DMS79 treated with DMSO at 0.1 percent for 48 hours (cell line): ENCODE results near the gene WDR5.
"Not testable (repeated sequence)": the region's sequence is repeated elsewhere in the genome, so short reads cannot be mapped to it uniquely, and the experiment has no call there.

Experiments used
- DNase-seq: peaks from one replicate; lab custom pipeline; 2025; lab: John Stamatoyannopoulos, UW

WDR5 gene

GRCh38 chr9:134135343-134136117, at the start of gene WDR5:
Gene WDR5 (plus strand): TSS chr9:134136082. CDS start chr9:134139878, 3,796 bp downstream.
- DNase-seq: peak; percentile 83

- peak; percentile 97 for DNase-seq
These were observed 47.7 kb upstream of the WDR5 start for GRCh38 chr9:134088063-134088725.

GRCh38 chr9:134089972-134090371, 45.9 kb upstream of the WDR5 start:
- DNase-seq: no peak

- DNase-seq: peak; percentile 59
These were observed 36.6 kb upstream of the WDR5 start for GRCh38 chr9:134099123-134099761.

DNA sequence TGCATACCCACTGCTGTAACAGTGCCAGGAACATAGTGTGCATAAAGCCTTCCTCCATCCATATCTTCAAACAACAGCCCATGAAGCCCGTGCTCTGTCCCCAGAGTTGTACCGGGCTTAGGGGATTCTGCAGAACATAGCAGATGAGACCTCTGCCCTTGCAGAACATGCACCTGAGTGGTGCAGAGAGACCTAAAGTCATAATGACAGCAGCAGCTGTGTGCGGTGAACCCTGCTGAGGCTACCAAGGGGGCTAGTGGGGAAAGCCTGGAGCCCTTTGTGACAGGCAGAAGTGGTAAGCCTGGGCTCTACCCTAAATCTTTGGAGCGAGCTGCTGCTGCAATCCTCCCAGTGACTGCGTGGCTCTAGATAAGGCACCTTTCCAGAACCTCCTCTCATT, 35.8 kb upstream of the WDR5 start:
- DNase-seq: no peak

DNA sequence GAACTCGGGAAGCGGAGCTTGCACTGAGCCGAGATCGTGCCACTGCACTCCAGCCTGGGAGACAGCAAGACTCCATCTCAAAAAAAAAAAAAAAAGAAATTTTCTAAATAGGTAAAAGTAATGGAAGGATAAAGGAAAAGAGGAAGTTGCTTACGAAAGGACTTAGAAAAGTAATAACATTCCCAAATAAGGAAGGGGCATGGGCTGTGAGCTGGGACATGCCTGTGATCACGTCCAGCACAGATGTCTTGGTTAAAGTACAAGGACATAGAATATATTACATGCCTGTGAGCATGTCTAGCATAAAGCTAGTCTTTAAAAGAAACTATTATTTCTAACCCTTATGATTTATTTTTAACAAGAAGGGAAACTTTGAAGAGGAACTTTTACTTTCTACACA, 34.7 kb upstream of the WDR5 start:
- not testable (repeated sequence) for DNase-seq

DNA sequence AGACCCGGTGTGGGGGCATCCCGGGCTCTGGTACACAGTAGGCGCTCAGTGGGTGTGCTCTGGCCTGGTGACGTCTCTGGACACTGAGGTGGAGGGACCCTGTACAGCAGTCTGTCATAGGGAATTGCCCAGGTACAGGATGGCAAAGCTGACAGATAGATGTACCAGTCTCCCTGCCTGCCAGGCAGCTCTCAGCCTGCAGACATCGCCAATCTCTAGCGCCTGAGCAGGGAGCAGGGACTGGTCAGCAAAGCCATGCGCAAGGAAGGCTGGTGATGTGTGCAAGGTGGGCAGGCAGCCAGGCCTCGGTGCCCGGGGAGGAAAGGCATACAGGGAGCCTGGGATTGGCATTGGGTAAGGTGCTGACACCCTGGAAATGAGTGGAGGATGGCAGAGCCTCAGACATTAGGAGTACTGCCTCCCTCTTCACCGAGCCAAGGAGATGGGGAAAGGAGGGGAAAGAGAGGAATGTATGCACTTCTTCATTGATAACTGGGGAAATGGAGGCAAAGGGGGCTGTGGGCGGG, 34.2 kb upstream of the WDR5 start:
- DNase-seq: no peak

DNA sequence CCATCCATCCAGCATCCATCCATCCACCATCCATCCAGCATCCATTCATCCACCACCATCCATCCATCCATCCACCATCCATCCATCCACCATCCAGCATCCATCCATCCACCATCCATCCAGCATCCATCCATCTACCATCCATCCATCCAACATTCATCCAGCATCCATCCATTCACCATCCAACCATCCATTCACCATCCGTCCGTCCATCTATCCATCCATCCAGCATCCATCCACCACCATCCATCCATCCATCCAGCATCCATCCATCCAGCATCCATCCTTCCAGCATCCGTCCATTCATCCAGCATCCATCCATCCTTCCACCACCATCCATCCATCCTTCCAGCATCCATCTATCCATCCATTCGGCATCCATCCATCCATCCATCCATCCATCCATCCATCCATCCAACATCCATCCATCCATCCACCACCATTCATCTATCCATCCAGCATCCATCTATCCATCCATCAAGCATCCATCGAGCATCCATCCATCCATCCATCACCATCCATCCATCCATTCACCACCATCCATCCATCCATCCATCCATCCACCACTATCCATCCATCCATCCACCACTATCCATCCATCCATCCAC, 32.4 kb upstream of the WDR5 start:
- DNase-seq: no peak

- no peak for DNase-seq
These were observed 24.8 kb upstream of the WDR5 start for GRCh38 chr9:134111064-134111463.

- DNase-seq: no peak
These were observed 23.3 kb upstream of the WDR5 start for GRCh38 chr9:134112561-134112960.

DNA sequence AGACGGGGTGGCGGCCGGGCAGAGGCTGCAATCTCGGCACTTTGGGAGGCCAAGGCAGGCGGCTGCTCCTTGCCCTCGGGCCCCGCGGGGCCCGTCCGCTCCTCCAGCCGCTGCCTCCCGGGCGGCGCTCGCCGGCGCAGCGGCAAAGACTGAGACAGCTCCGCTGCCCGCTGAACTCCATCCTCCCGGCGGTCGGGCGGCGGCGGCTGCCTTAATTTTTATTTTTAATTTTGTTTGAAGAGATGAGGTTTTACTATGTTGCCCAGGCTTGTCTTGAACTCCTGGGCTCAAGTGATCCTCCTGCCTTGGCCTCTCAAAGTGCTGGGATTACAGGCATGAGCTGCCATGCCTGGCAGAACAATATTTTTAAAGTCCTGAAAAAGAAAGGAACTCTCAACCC, 16.9 kb upstream of the WDR5 start:
- DNase-seq: not testable (repeated sequence)

GRCh38 chr9:134123764-134124128, 12.1 kb upstream of the WDR5 start:
- no peak for DNase-seq

DNA sequence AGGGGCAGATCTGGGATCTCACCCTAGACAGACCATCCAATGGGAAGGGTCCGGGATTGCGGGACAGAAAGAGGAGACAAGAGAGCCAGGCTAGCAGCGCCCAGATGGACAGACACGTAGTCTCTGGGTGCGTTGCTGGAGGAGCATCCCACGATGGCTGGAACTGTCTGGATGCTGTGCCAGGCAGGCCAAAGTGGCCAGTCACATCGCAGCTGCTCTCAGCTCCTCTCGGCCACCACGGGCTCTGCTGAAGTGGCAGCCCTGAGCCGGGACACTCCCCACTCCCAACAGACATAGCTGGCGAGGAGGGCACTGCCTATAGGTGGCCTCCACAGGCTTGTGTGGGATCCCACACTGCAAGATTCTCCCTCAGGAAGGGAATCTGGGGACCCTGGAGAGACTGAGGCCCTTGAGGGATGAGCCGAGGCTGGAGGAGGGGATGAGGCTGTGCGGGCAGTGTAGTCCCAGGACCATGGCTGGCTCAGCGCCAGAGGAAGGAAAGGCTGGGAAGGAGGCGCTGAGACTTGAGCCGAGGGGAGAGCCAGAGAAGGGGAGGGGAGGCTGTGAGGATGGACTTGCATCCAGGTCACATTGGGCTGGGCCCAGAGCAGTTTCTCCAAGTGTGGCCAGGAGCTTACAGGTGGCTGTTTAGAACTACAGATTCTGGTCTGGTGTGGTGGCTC, 10.3 kb upstream of the WDR5 start:
- DNase-seq: no peak

DNA sequence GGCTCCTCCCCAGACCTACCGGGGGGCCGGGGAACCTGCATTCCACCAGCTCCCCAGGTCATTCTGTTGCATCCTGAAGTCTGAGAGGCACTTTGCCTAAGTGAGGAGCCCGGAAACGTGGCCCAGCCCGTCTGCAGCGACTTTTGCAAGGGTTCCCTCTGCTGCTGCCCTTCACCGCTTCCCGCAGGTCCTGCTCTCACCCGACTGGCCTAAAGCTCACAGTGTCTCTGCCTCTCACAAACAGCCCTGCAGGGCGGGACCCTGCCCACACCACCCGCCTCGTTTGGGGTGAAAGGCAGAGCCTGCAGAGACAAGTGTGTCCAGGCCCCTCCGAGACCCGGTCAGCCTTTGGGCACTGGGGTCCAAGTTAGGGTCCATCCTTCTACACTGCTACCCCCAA, 9.5 kb upstream of the WDR5 start:
- DNase-seq: no peak

- DNase-seq: no peak
These were observed 8.8 kb upstream of the WDR5 start for GRCh38 chr9:134127065-134127580.

- DNase-seq: no peak
These were observed 8.3 kb upstream of the WDR5 start for GRCh38 chr9:134127616-134128015.

DNA sequence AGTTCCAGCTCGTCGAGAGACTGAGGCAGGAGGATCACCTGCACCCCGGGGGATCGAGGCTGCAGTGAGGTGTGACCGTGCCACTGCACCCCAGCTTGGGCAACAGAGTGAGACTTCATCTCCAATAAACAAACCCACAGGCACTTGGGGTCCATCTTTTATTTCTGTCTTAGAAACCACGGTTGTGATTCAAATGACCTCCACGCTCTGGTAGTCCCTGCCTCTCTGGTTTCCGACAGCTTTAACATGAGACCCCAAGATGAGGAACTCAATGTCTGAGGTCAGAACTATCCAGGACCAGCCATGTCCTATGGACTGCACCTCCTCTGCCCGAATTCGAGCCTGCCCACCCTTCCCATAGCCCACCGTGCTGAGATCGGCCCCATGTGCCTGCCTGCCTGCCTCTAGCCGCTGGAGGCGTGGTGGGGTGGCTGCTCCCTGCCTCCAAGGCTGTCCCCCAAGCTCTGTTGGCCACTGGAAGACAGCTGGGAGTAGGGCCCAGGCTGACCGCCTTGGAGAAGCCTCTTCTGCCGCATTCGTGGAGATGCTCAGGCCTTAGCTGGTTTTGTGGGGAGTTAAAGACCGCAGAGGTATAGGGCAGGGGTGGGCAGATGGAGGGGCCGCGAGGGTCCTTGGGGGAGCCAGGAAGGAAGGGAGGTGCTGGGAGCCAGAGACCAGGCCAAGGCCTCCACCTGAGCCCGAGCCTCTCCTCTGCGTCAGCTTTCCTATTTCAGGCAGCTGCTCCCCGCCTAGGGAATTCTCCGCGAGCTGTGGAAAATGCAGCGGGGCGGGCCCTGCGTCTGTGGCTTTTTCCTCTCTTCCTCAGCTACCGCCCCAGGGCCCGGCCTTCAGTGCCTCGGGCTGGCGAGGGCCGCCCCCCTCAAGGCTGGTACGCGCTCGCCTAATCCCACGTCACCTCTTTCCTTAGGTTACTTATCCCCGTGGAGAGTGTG, 6.9 kb upstream of the WDR5 start:
- DNase-seq: no peak

DNA sequence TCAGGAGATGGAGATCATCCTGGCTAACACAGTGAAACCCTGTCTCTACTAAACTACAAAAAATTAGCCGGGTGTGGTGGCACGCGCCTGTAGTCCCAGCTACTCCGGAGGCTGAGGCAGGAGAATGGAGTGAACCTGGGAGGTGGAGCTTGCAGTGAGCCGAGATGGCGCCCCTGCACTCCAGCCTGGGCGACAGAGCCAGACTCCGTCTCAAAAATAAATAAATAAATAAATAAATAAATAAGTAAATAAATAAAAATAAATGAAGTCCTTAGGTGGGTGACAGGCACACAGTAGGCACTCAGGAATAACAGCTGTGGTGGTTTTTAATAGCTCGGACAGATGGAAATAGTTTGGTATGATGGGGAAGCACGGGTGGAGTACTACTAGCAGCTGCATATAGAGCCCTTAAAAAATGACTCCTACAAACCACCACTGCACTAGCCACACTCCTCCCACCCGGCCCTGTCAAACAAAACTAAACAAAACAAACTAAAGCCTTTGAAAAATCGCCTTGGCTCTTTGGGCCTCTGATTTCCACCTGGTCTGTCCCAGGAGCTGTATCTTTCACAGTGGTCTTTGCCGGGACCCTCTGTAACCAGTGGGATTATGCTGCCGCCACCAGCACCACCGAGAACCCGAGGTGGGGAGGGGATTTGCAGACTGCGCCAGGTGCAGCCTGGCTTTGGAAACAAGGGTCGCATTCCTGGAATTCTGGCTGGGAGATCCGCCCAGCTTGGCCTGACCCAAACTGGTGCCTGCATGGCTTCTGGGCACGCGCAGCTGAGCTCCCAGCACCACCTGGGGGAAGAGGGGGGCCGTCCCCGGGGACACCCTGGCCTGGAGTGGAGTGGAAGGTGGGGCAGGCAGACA, 5.1 kb upstream of the WDR5 start:
- DNase-seq: peak; percentile 12

DNA sequence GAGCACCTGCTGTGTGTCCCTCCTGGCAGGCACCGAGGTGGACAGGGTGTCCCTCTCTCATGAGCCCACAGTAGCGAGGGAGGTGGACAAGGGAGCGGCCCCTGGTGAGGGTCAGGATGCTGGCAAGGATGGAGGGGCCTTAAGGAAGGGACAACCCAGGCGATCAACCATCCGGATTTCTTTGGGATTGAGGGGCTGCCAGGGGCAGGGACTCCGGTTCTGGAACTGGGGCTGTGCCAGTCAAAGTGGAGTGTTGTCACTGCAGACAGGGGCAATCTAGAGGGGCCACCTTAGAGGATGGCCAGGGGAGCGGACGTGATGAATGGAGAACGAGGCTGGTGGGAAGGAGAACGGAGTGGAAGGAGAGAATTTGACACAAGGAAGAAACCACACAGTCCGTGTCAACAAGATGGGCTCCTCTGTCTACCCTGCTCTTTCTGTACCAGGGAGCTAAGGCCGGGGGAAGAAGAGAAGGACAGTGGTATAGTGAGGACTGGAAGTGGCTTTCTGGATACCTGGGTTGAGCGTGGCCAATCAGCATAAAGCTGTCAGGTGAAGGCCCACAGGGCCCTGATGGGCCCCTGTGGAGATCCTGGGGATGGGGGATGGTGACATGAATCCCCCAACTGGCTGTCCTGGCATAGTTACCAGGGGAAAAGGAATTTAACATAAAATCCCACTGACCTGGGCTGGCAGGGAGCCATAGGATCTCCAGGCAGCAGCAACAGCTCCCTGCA, 4.2 kb upstream of the WDR5 start:
- no peak for DNase-seq
